Measurements from ENCODE around the gene ZNF771. TPM values are rescaled to one million over a fixed set of nuclear protein-coding genes. Genes with fewer than 3 reads are reported as not detected.

Gene ZNF771
- total RNA-seq, 1 experiment from 2014 or later, result 11.0 TPM

DNA sequence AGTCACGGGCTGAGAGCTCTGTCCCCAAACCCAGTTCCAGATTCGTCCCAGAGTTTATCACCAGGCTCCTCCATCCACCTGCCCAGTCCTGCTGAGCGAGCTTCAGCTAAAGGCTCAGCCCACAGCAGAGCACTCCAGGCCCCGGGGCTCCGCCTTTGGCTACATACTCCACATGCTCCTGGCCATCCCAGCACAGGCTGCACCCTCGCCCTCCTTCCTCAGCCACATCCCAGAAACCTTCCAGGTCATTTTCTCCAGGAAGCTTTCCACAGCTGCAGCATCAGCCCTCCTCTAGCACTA is 47.6 kb upstream of the ZNF771 start:
- ChIA-PET CTCF (no interaction called here), POLR2A (no interaction called here)
- no TSS peak for BruUV-seq (replicated peaks)

More for the DNA sequence above, 47.6 kb upstream of the ZNF771 start:
- H4K20me1 ChIP-seq (ENCODE audit: insufficient read depth), result no peaks in the 10 kb centered on the region
- H3K79me2 ChIP-seq (ENCODE audit: insufficient read depth, low read length), result peaks cover 48% of the 10 kb centered on the region
- no peak overlapping the region for H2AFZ ChIP-seq (ENCODE audit: low read depth, low read length, poor library complexity, severe bottlenecking)
- intact Hi-C loops (cut with micrococcal nuclease), result no loop called here
- TF ChIP-seq RAD21 (IDR thresholded peaks at IDR 0.05; ENCODE audit: low read depth) (no peak), ELF1 (IDR thresholded peaks at IDR 0.05; ENCODE audit: borderline replicate concordance, low read depth) (no peak), CEBPB (IDR thresholded peaks at IDR 0.05; ENCODE audit: low read depth) (no peak)
- TF ChIP-seq, protein P1, sequence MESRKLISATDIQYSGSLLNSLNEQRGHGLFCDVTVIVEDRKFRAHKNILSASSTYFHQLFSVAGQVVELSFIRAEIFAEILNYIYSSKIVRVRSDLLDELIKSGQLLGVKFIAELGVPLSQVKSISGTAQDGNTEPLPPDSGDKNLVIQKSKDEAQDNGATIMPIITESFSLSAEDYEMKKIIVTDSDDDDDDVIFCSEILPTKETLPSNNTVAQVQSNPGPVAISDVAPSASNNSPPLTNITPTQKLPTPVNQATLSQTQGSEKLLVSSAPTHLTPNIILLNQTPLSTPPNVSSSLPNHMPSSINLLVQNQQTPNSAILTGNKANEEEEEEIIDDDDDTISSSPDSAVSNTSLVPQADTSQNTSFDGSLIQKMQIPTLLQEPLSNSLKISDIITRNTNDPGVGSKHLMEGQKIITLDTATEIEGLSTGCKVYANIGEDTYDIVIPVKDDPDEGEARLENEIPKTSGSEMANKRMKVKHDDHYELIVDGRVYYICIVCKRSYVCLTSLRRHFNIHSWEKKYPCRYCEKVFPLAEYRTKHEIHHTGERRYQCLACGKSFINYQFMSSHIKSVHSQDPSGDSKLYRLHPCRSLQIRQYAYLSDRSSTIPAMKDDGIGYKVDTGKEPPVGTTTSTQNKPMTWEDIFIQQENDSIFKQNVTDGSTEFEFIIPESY (IDR thresholded peaks at IDR 0.05; ENCODE audit: extremely low read depth, insufficient replicate concordance, low read length), result no peak
- TF ChIP-seq, protein P2, sequence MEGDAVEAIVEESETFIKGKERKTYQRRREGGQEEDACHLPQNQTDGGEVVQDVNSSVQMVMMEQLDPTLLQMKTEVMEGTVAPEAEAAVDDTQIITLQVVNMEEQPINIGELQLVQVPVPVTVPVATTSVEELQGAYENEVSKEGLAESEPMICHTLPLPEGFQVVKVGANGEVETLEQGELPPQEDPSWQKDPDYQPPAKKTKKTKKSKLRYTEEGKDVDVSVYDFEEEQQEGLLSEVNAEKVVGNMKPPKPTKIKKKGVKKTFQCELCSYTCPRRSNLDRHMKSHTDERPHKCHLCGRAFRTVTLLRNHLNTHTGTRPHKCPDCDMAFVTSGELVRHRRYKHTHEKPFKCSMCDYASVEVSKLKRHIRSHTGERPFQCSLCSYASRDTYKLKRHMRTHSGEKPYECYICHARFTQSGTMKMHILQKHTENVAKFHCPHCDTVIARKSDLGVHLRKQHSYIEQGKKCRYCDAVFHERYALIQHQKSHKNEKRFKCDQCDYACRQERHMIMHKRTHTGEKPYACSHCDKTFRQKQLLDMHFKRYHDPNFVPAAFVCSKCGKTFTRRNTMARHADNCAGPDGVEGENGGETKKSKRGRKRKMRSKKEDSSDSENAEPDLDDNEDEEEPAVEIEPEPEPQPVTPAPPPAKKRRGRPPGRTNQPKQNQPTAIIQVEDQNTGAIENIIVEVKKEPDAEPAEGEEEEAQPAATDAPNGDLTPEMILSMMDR (IDR thresholded peaks at IDR 0.05 in 2 of 3, conservative IDR thresholded peaks at IDR 0.05 in 1 of 3; ENCODE audit: borderline replicate concordance in 1 of 3, insufficient read depth in 1 of 3, low read depth in 2 of 3, low read length in 2 of 3), result no peak
- H3K4me3 ChIP-seq (replicated peaks in 1 of 2; ENCODE audit: low read depth in 1 of 2, low read length in 2 of 2), result no peak overlapping the region
- H3K9ac ChIP-seq (ENCODE audit: low read length), result no peak overlapping the region
- peaks cover 12 to 23% of the 10 kb centered on the region in 2 experiments for H3K4me1 ChIP-seq (ENCODE audit: control insufficient read depth in 1 of 2, insufficient read depth in 2 of 2, low read length in 2 of 2)
- H3K36me3 ChIP-seq (ENCODE audit: control insufficient read depth in 1 of 2, insufficient read depth in 2 of 2, low read length in 2 of 2), result peaks cover 13 to 30% of the 10 kb centered on the region in 2 experiments
- H3K27me3 ChIP-seq (ENCODE audit: insufficient read depth, low read length), result no peaks in the 10 kb centered on the region
- no peak overlapping the region for H3K27ac ChIP-seq (ENCODE audit: low read depth, low read length)
- no peaks in the 10 kb centered on the region for H3K9me2 ChIP-seq (ENCODE audit: insufficient read depth)
- no peaks in the 10 kb centered on the region for H3K9me3 ChIP-seq (ENCODE audit: control insufficient read depth in 1 of 2, insufficient read depth in 1 of 2, low read depth in 1 of 2, low read length in 2 of 2)
- RAD21 ChIA-PET (ENCODE audit: low non-redundant PET in 1 of 2, low total read pairs in 2 of 2, uncharacterized antibody in 2 of 2, unreplicated experiment in 2 of 2), result no interaction called here
- H3K4me2 ChIP-seq (ENCODE audit: low read length), result no peak overlapping the region
- no peak for ATAC-seq
- no peak for DNase-seq (ENCODE audit: low read depth, low spot score)
